ENCODE results near the gene OTOP3. TPM values are rescaled to one million over a fixed set of nuclear protein-coding genes. Genes with fewer than 3 reads are reported as not detected.

Gene OTOP3
- polyA plus RNA-seq, 1 donor (not counting 4 experiments of a cell fraction or from before 2014, with no cell fraction given) = 0.03 TPM

GRCh38 chr17:74919440-74920305 lies 16.0 kb upstream of the OTOP3 start:
- H4K20me1 ChIP-seq (ENCODE audit: control insufficient read depth, extremely low read depth, insufficient read depth, low read length) = no peaks in the 10 kb centered on the region
- H3K4me2 ChIP-seq (ENCODE audit: control insufficient read depth, extremely low read depth, insufficient read depth, low read depth, low read length) = no peak overlapping the region
- H3K27me3 ChIP-seq (ENCODE audit: control insufficient read depth, extremely low read depth, insufficient read depth, low read length) = peaks cover 28% of the 10 kb centered on the region
- no peak overlapping the region for H2AFZ ChIP-seq (ENCODE audit: control insufficient read depth, low read length)
- DNase-seq (ENCODE audit: low read depth, low spot score) = no peak
- TF ChIP-seq CTCF (optimal IDR thresholded peaks at IDR 0.05 in 1 of 3, IDR thresholded peaks at IDR 0.05 in 1 of 3, conservative IDR thresholded peaks at IDR 0.05 in 1 of 3; ENCODE audit: extremely low read depth in 1 of 3, insufficient read depth in 2 of 3, low read length in 3 of 3) = no peak
- no peak for TF ChIP-seq EZH2 (IDR thresholded peaks at IDR 0.05; ENCODE audit: low read length)
- H3K36me3 ChIP-seq (ENCODE audit: control insufficient read depth in 2 of 2, extremely low read depth in 1 of 2, insufficient read depth in 2 of 2, low read length in 2 of 2) = no peaks in the 10 kb centered on the region
- H3K9me1 ChIP-seq (ENCODE audit: control insufficient read depth, extremely low read depth, insufficient read depth, low read length) = no peaks in the 10 kb centered on the region
- no peak overlapping the region for H3K4me3 ChIP-seq (ENCODE audit: control insufficient read depth in 2 of 3, extremely low read depth in 1 of 3, insufficient read depth in 2 of 3, low read depth in 1 of 3, low read length in 3 of 3)
- no peaks in the 10 kb centered on the region for H3K79me2 ChIP-seq (ENCODE audit: control insufficient read depth, insufficient read depth, low read length)
- dilution Hi-C loops (cut with MboI; ENCODE audit: extremely low pct_ligation_motif_present, low sequenced_read_pairs) = no loop called here
- FAIRE-seq = no peak
- no peaks in the 10 kb centered on the region for H3K9me3 ChIP-seq (ENCODE audit: control insufficient read depth, low read depth, low read length)
- H3K9ac ChIP-seq (ENCODE audit: control insufficient read depth, extremely low read depth, insufficient read depth, low read length) = no peak overlapping the region
- peaks cover 19% of the 10 kb centered on the region for H3K4me1 ChIP-seq (ENCODE audit: control insufficient read depth, extremely low read depth, insufficient read depth, low read length)
- H3K27ac ChIP-seq (ENCODE audit: control insufficient read depth, insufficient read depth, low read length) = no peak overlapping the region

GRCh38 chr17:74920306-74920620 lies 15.4 kb upstream of the OTOP3 start:
- FAIRE-seq (no peak), DNase-seq (ENCODE audit: low read depth, low spot score) (no peak)
- dilution Hi-C loops (cut with MboI; ENCODE audit: extremely low pct_ligation_motif_present, low sequenced_read_pairs) = no loop called here
- Histone ChIP-seq H3K4me3 (ENCODE audit: control insufficient read depth in 2 of 3, extremely low read depth in 1 of 3, insufficient read depth in 2 of 3, low read depth in 1 of 3, low read length in 3 of 3) (no peak overlapping the region), H3K9me1 (ENCODE audit: control insufficient read depth, extremely low read depth, insufficient read depth, low read length) (no peaks in the 10 kb centered on the region), H3K36me3 (ENCODE audit: control insufficient read depth in 2 of 2, extremely low read depth in 1 of 2, insufficient read depth in 2 of 2, low read length in 2 of 2) (no peaks in the 10 kb centered on the region), H3K4me1 (ENCODE audit: control insufficient read depth, extremely low read depth, insufficient read depth, low read length) (peaks cover 19% of the 10 kb centered on the region), H3K4me2 (ENCODE audit: control insufficient read depth, extremely low read depth, insufficient read depth, low read depth, low read length) (no peak overlapping the region), H4K20me1 (ENCODE audit: control insufficient read depth, extremely low read depth, insufficient read depth, low read length) (no peaks in the 10 kb centered on the region), H3K9me3 (ENCODE audit: control insufficient read depth, low read depth, low read length) (no peaks in the 10 kb centered on the region), H2AFZ (ENCODE audit: control insufficient read depth, low read length) (no peak overlapping the region), H3K9ac (ENCODE audit: control insufficient read depth, extremely low read depth, insufficient read depth, low read length) (no peak overlapping the region), H3K27me3 (ENCODE audit: control insufficient read depth, extremely low read depth, insufficient read depth, low read length) (peaks cover 34% of the 10 kb centered on the region), H3K27ac (ENCODE audit: control insufficient read depth, insufficient read depth, low read length) (no peak overlapping the region), H3K79me2 (ENCODE audit: control insufficient read depth, insufficient read depth, low read length) (no peaks in the 10 kb centered on the region)
- TF ChIP-seq CTCF (optimal IDR thresholded peaks at IDR 0.05 in 1 of 3, IDR thresholded peaks at IDR 0.05 in 1 of 3, conservative IDR thresholded peaks at IDR 0.05 in 1 of 3; ENCODE audit: extremely low read depth in 1 of 3, insufficient read depth in 2 of 3, low read length in 3 of 3) (no peak), EZH2 (IDR thresholded peaks at IDR 0.05; ENCODE audit: low read length) (no peak)
